Gastroesophageal sphincter (tissue), 4 donors: ENCODE measurements around the gene MAGI3. TPM values are rescaled to one million over a fixed set of nuclear protein-coding genes. Genes with fewer than 3 reads are reported as not detected.
A peak's percentile ranks its signal among the peaks of the same experiment; 100 is the strongest.

ENCODE experiments used
- ATAC-seq: fragments of 150-250 bp; one replicate; pipeline ENCODE4 v1.9.1; 2016; ENCODE audit warnings: mild to moderate bottlenecking, moderate library complexity
- H3K27ac ChIP-seq, 4 donors: fragments of 200-600 bp; sonication (generic) in 3 of 4; 1 replicate in 3 of 4; 2 replicates in 1 of 4; pipeline ENCODE4 v1.5.1; 2016 to 2019
- H3K27me3 ChIP-seq: fragments of 200-600 bp; sonication (generic); one replicate; pipeline ENCODE4 v1.5.1; 2019
- H3K36me3 ChIP-seq, 2 donors: fragments of 200-600 bp; sonication (generic); one replicate each; pipeline ENCODE4 v1.5.1; 2019; ENCODE audit warnings: control low read depth in 1 of 2
- H3K4me1 ChIP-seq, 3 donors: fragments of 200-600 bp; sonication (generic); 1 replicate in 2 of 3; 2 replicates in 1 of 3; pipeline ENCODE4 v1.5.1; 2016 to 2019; ENCODE audit warnings: control low read depth in 2 of 3
- H3K4me3 ChIP-seq, 2 donors: fragments of 200-600 bp; sonication (generic); one replicate each; pipeline ENCODE4 v1.5.1; 2019; ENCODE audit warnings: mild to moderate bottlenecking in 1 of 2, moderate library complexity in 1 of 2
- H3K9me3 ChIP-seq, 3 donors: fragments of 200-600 bp; sonication (generic); one replicate each; pipeline ENCODE4 v1.5.1; 2017 to 2019; ENCODE audit warnings: control low read depth in 2 of 3
- EP300 ChIP-seq: sonication (generic); formaldehyde crosslinking; IDR thresholded peaks from one replicate; pipeline ENCODE4 v1.6.1; 2017; ENCODE audit warnings: antibody characterized with exemption, mild to moderate bottlenecking
- POLR2A ChIP-seq, 2 donors: fragments of 450-650 bp; IDR thresholded peaks; one replicate each; pipeline ENCODE4 v1.6.1; 2017; ENCODE audit warnings: antibody characterized with exemption in 2 of 2, mild to moderate bottlenecking in 2 of 2, moderate library complexity in 1 of 2
- POLR2AphosphoS5 ChIP-seq: sonication (generic); formaldehyde crosslinking; IDR thresholded peaks from one replicate; pipeline ENCODE4 v1.6.1; 2017; ENCODE audit warnings: antibody characterized with exemption
- WGBS, 2 donors: methylation state at CpG; one replicate each; pipeline ENCODE4 v1.1.5; 2018; ENCODE audit warnings: low coverage in 1 of 2; 5-methylcytosine and 5-hydroxymethylcytosine counted together
- total RNA-seq, 4 donors: library from RNA; depleted of rRNA; stranded (reverse); fragments of >200 nt; gene quantifications; one replicate each; pipeline ENCODE4 v1.1.0, GENCODE V29; 2016
- TF ChIP-seq, protein P1 (sequence below), 4 experiments: fragments of 200-600 bp in 2 of 4; fragments of 450-650 bp in 2 of 4; sonication (generic) in 1 of 4; IDR thresholded peaks; one replicate each; pipeline ENCODE4 v1.5.1; 2017 to 2019; ENCODE audit warnings: antibody characterized with exemption in 4 of 4, mild to moderate bottlenecking in 2 of 4, moderate library complexity in 2 of 4

MAGI3 gene
- total RNA-seq, 4 donors from 2014 or later = 18.2 to 26.6 (median 22.7) TPM

DNA sequence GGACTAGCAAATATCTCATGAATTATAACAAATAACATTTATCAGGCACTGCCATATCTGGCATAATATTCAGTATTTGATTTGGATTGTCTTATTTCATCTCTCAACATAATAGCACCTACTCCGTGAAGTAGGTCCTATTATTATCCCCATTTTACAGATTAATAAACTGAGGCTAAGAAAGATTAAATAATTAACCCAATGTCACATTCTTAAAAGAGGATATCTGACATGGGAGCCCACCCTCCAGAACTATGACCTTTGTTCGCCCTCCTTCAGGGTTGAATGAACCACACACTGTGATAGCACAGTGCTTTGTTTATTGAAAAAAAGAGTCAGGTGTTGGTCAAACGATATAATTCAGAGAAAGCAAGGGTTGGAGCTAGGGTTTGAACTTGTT is 19.4 kb upstream of the MAGI3 start:
- no peak overlapping the region for H3K27ac ChIP-seq
- no peaks in the 10 kb centered on the region for H3K36me3 ChIP-seq
- TF ChIP-seq, protein P1, sequence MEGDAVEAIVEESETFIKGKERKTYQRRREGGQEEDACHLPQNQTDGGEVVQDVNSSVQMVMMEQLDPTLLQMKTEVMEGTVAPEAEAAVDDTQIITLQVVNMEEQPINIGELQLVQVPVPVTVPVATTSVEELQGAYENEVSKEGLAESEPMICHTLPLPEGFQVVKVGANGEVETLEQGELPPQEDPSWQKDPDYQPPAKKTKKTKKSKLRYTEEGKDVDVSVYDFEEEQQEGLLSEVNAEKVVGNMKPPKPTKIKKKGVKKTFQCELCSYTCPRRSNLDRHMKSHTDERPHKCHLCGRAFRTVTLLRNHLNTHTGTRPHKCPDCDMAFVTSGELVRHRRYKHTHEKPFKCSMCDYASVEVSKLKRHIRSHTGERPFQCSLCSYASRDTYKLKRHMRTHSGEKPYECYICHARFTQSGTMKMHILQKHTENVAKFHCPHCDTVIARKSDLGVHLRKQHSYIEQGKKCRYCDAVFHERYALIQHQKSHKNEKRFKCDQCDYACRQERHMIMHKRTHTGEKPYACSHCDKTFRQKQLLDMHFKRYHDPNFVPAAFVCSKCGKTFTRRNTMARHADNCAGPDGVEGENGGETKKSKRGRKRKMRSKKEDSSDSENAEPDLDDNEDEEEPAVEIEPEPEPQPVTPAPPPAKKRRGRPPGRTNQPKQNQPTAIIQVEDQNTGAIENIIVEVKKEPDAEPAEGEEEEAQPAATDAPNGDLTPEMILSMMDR (IDR thresholded peaks at IDR 0.05) = no peak
- TF ChIP-seq POLR2A (IDR thresholded peaks at IDR 0.05) = no peak
- TF ChIP-seq POLR2AphosphoS5 = no peak
- no peak for TF ChIP-seq EP300
- no peak for ATAC-seq
- peaks cover 0 to 9% (median 0%) of the 10 kb centered on the region in 3 donors for H3K9me3 ChIP-seq
- no peaks in the 10 kb centered on the region for H3K27me3 ChIP-seq
- 73 to 100% methylated on average over 2 to 3 of the region's 3 CpGs for WGBS, 2 donors
- peaks cover 0 to 11% (median 0%) of the 10 kb centered on the region in 3 donors for H3K4me1 ChIP-seq
- no peak overlapping the region for H3K4me3 ChIP-seq

DNA sequence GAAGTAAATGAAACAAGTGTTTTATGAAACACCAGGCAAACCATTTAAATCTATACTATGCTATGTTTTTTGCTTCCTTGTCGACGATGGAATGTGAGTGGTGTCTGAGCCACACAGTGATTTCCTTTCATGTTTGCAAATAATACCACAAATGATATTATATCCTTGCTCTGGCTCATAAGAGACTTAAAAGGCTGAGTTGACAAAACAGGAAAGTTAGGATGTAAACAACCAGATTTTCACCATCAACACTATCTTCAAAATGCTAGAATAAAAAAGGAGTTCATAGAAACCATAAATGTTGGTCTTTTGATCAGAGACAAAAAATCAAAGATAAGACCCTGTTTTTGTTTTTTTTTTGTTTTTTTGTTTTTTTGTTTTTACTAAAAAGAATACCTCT is 17.8 kb upstream of the MAGI3 start:
- no peaks in the 10 kb centered on the region for H3K27me3 ChIP-seq
- no peaks in the 10 kb centered on the region for H3K36me3 ChIP-seq
- TF ChIP-seq EP300 (no peak), POLR2A (IDR thresholded peaks at IDR 0.05) (no peak), POLR2AphosphoS5 (no peak)
- TF ChIP-seq, protein P1 (IDR thresholded peaks at IDR 0.05) = no peak
- WGBS, 2 donors = 68 to 82% methylated on average over 2 of the region's 2 CpGs
- H3K4me3 ChIP-seq = no peak overlapping the region
- no peak overlapping the region for H3K27ac ChIP-seq
- H3K4me1 ChIP-seq = peaks cover 0 to 14% (median 0%) of the 10 kb centered on the region in 3 donors
- peaks cover 0 to 8% (median 0%) of the 10 kb centered on the region in 3 donors for H3K9me3 ChIP-seq
- no peak for ATAC-seq

DNA sequence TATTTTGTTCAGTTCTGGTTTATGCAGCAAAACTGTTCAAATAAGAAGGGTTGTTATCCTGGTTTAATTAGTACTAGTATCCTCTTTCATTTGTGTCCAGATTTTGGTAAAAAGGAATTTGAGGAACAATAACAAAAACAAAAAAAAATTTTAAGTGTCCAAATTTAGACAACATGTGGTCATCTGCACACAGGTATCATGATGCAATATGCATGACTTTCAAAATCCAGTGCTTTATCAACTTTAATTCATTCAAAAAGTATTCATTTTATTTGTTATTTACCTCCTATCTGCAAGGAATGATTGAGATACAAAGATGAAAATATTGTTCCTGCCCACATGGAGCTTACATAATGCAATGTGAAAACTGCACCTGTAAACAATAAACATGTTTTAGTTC is 16.7 kb upstream of the MAGI3 start:
- Histone ChIP-seq H3K27ac (no peak overlapping the region), H3K4me1 (peaks cover 0 to 14% (median 0%) of the 10 kb centered on the region in 3 donors), H3K27me3 (no peaks in the 10 kb centered on the region), H3K36me3 (no peaks in the 10 kb centered on the region), H3K9me3 (no peaks in the 10 kb centered on the region), H3K4me3 (no peak overlapping the region)
- no peak for ATAC-seq
- TF ChIP-seq EP300 (no peak), POLR2AphosphoS5 (no peak), POLR2A (IDR thresholded peaks at IDR 0.05) (no peak)
- TF ChIP-seq, protein P1 (IDR thresholded peaks at IDR 0.05) = no peak

GRCh38 chr1:113375878-113376277 is 14.4 kb upstream of the MAGI3 start:
- 13 to 23% methylated on average over 4 to 5 of the region's 5 CpGs for WGBS, 2 donors

GRCh38 chr1:113380075-113380474 is 10.2 kb upstream of the MAGI3 start:
- TF ChIP-seq, protein P1 (IDR thresholded peaks at IDR 0.05) = no peak
- TF ChIP-seq POLR2AphosphoS5 (no peak), EP300 (no peak), POLR2A (IDR thresholded peaks at IDR 0.05) (no peak)
- no peaks in the 10 kb centered on the region for H3K27me3 ChIP-seq
- H3K4me3 ChIP-seq = no peak overlapping the region
- no peaks in the 10 kb centered on the region for H3K36me3 ChIP-seq
- H3K27ac ChIP-seq = no peak overlapping the region
- WGBS, 2 donors = 89 to 97% methylated on average over 3 of the region's 3 CpGs
- ATAC-seq = no peak
- H3K9me3 ChIP-seq = no peaks in the 10 kb centered on the region
- H3K4me1 ChIP-seq = peaks cover 0 to 11% (median 0%) of the 10 kb centered on the region in 3 donors

More at GRCh38 chr1:113375878-113376277, 14.4 kb upstream of the MAGI3 start:
- ATAC-seq = no peak
- H3K4me3 ChIP-seq = peak overlapping the region; percentile 18 to 31
- peaks cover 0 to 14% (median 0%) of the 10 kb centered on the region in 3 donors for H3K4me1 ChIP-seq
- H3K27ac ChIP-seq = peak overlapping the region in 2 of 4 donors; percentile 29 to 49
- H3K36me3 ChIP-seq = no peaks in the 10 kb centered on the region
- TF ChIP-seq POLR2A (IDR thresholded peaks at IDR 0.05) = no peak
- no peaks in the 10 kb centered on the region for H3K27me3 ChIP-seq
- H3K9me3 ChIP-seq = no peaks in the 10 kb centered on the region
